ENCODE data around the gene FBXO10. TPM values are rescaled to one million over a fixed set of nuclear protein-coding genes. Genes with fewer than 3 reads are reported as not detected.

Gene FBXO10
- total and polyA plus RNA-seq, 9 donors: 3.0 to 7.2 (median 4.7) TPM

DNA sequence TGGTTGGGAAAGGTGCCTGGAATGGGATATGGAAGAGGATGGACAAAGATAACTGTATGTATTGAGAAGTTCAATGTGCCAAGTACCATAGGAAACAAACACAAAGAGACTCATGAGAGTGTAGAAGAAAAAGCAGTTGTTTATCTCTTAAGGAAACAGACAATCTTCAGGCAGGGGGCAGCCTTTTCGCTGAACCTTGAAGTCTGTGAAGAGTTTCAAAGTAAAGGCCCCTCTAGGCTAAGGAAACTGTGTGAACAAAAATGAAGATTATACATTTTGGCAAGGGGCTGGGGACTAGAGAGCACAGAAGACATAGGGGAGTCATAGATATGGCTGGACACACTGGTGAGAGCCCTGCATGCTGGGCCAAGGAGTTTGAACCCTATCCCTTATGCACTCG, 47.1 kb upstream of the FBXO10 start:
- no peak overlapping the region for H3K4me3 ChIP-seq
- no peak overlapping the region for H3K27ac ChIP-seq
- H3K36me3 ChIP-seq: no peaks in the 10 kb centered on the region
- TF ChIP-seq, protein P1, sequence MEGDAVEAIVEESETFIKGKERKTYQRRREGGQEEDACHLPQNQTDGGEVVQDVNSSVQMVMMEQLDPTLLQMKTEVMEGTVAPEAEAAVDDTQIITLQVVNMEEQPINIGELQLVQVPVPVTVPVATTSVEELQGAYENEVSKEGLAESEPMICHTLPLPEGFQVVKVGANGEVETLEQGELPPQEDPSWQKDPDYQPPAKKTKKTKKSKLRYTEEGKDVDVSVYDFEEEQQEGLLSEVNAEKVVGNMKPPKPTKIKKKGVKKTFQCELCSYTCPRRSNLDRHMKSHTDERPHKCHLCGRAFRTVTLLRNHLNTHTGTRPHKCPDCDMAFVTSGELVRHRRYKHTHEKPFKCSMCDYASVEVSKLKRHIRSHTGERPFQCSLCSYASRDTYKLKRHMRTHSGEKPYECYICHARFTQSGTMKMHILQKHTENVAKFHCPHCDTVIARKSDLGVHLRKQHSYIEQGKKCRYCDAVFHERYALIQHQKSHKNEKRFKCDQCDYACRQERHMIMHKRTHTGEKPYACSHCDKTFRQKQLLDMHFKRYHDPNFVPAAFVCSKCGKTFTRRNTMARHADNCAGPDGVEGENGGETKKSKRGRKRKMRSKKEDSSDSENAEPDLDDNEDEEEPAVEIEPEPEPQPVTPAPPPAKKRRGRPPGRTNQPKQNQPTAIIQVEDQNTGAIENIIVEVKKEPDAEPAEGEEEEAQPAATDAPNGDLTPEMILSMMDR (IDR thresholded peaks at IDR 0.05): no peak
- no peak for TF ChIP-seq POLR2A (IDR thresholded peaks at IDR 0.05)
- TF ChIP-seq EP300 (IDR thresholded peaks at IDR 0.05): no peak
- H3K9me3 ChIP-seq: no peaks in the 10 kb centered on the region
- no peaks in the 10 kb centered on the region for H3K4me1 ChIP-seq (ENCODE audit: insufficient read depth)
- intact Hi-C loops (cut with DNase I): no loop called here
- H3K27me3 ChIP-seq: no peaks in the 10 kb centered on the region
- 72 to 80% (median 74%) methylated on average over 2 of the region's 2 CpGs for WGBS, 3 donors
- no peak for DNase-seq

DNA sequence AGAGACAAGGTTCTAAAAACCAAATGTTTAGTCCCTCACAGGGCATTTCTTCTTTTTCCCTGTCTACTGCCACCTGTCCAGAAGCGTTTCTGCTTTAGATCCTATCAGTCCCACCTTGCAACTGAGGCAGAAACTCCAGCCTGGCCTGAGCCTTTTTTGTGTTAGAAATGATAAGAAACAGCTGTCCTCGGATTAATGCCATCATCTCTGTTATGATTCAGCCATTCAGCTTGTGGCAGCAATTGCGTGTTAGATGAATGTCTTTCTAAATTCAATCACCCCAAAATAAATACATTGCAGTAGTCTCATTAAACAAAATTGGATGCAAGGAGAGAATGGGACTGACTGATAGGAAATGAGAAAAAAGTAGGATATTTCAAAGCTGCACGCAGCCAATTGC, 46.3 kb upstream of the FBXO10 start:
- no peaks in the 10 kb centered on the region for H3K4me1 ChIP-seq (ENCODE audit: insufficient read depth)
- TF ChIP-seq POLR2A (IDR thresholded peaks at IDR 0.05): no peak
- TF ChIP-seq, protein P1 (IDR thresholded peaks at IDR 0.05): no peak
- no peak for TF ChIP-seq EP300 (IDR thresholded peaks at IDR 0.05)
- WGBS, 3 donors: 68 to 75% (median 71%) methylated on average over 4 of the region's 4 CpGs
- H3K27ac ChIP-seq: no peak overlapping the region
- H3K36me3 ChIP-seq: no peaks in the 10 kb centered on the region
- DNase-seq: no peak
- intact Hi-C loops (cut with DNase I): no loop called here
- H3K27me3 ChIP-seq: no peaks in the 10 kb centered on the region
- no peak overlapping the region for H3K4me3 ChIP-seq
- no peaks in the 10 kb centered on the region for H3K9me3 ChIP-seq

DNA sequence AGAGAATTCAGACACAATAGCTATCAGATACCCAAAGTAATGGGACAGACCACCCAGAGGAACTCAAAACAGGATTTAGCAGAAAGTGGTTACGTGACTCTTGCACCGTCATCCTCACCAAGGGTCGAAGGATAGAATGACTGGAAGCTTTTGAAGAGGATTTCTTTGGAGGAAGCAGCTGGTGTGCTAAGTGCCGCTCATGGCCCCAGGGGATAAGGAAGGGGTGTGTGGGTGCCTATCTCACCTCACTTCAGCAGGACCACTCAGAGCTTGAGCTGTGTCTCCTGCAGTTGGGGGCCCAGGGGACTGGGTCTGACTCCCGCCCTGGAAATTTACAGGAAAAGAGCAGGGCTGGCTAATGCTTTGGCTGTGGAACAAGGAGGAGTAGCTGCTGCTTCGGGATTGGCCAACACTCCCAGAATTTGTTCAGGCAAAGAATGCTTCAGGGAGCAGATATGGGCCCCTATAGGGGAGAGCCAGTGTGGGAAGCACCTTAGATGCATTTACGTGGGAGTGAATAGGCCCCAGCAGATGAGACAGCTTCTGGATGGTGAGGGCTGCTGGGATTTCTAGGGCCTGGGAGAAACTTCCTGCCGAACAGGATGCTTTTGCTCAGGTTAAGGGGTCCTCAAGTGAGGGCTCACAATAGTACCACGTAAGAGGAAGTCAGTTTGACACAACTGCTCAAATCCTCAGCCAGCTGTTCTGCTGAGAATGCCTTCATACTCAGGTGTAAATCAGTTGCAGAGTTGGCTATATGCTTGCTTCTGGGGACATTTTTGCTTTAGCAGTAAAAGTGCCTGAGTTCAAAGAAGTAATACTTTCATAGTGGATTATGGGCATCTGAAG, 45.3 kb upstream of the FBXO10 start:
- intact Hi-C loops (cut with DNase I): no loop called here
- whole genome bisulfite sequencing, 3 donors: 48 to 55% (median 49%) methylated on average over 9 of the region's 9 CpGs
- H3K27me3 ChIP-seq: no peaks in the 10 kb centered on the region
- no peak for DNase-seq
- TF ChIP-seq POLR2A (IDR thresholded peaks at IDR 0.05): no peak
- TF ChIP-seq, protein P1 (IDR thresholded peaks at IDR 0.05): no peak
- TF ChIP-seq EP300 (IDR thresholded peaks at IDR 0.05): no peak
- no peak overlapping the region for H3K4me3 ChIP-seq
- H3K27ac ChIP-seq: no peak overlapping the region
- H3K9me3 ChIP-seq: no peaks in the 10 kb centered on the region
- no peaks in the 10 kb centered on the region for H3K4me1 ChIP-seq (ENCODE audit: insufficient read depth)
- no peaks in the 10 kb centered on the region for H3K36me3 ChIP-seq

DNA sequence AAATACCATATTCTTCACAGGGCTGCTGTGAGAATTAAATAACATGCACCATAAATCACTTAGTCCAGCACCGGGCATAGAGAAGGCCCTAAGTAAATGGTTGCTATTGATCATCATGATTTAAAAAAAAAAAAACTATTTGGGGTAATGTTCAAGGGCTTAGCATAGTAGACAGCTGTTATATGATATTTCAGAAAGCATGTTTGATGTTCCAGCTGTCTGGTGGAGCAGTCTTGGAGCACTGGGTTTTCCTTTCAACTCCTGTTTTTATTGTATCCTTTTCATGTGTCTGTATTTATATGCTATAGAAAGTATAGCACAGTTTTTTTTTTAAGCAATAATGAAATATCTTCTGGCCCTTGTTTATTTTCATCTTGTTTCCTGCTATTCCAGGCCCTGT, 44.2 kb upstream of the FBXO10 start:
- Histone ChIP-seq H3K27ac (no peak overlapping the region), H3K4me1 (ENCODE audit: insufficient read depth) (no peaks in the 10 kb centered on the region), H3K9me3 (no peaks in the 10 kb centered on the region), H3K4me3 (no peak overlapping the region), H3K36me3 (no peaks in the 10 kb centered on the region), H3K27me3 (no peaks in the 10 kb centered on the region)
- 74 to 77% (median 74%) methylated on average over 1 of the region's 1 CpG for WGBS, 3 donors
- no peak for DNase-seq
- no peak for TF ChIP-seq POLR2A (IDR thresholded peaks at IDR 0.05)
- TF ChIP-seq, protein P1 (IDR thresholded peaks at IDR 0.05): no peak
- TF ChIP-seq EP300 (IDR thresholded peaks at IDR 0.05): no peak
- intact Hi-C loops (cut with DNase I): no loop called here
